HG03097 (cell line): ENCODE measurements around the gene C10orf120.

Experiments used
- ATAC-seq: cut with Tn5 transposase; IDR thresholded peaks from one replicate; pipeline ENCODE4 v1.9.1; 2021; ENCODE audit not compliant: unreplicated experiment, low FRiP score

The C10orf120 gene

DNA sequence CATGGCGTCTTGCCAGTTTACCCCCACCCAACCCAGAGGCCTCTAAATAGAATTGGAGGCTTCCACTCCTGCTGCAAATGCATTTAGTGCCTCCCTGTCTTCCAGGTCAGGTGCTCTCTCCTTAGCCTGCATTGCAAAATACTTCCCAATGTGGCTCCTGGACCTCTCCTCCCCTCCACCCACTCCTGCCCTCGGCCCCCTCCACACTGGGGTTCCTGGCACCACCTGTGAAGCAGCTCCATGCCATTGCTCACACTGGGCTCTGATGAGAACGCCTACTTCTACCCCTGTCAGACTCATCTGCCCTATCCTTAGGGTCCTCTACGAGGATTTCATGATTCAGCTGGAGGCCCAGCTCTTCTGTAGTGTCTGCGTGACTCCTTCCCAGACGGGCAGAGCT lies 37.4 kb downstream of the C10orf120 start:
- ATAC-seq: no peak

GRCh38 chr10:122660696-122661095 lies 39.0 kb downstream of the C10orf120 start:
- no peak for ATAC-seq

DNA sequence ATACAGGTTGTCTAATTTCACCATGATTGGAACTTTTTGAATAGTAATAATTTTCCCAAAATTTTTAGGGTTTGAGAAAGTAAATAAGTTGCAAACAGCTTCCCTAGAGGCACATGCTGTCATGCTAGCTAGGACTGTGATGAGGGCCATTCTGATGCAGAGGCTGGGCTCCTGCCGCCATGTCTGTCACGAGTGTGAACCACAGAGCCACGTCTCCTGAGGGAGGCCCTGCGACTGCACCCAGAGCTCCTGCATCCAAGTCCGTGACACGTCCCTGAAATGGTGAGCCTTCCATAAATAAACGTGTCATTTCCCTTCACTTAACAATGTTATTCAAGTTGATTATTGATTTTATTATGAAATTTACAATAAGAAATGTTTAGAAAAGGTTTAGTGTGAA lies 40.0 kb downstream of the C10orf120 start:
- ATAC-seq: no peak

DNA sequence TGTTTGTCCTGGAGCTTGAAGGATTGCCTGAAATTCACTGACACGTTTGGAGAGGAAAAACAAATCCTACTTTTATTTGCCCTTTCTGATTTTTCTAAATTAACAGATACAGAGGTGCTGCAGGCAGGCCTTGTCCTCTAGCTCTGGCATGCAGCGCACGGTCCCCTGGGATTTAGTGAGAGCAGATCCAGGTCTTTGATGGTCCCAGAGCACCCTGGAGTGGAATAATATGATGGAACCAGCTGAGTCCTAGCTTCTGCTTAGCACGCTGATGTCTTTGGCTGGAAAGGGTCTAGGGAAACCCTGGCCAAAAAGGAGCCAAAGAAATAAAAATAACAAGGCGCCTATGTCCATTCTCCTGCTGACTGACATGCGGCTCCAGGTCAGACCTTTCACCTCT lies 40.5 kb downstream of the C10orf120 start:
- no peak for ATAC-seq

- no peak for ATAC-seq
These were observed 41.1 kb downstream of the C10orf120 start for GRCh38 chr10:122658356-122659049.

- ATAC-seq: no peak
These were observed 41.9 kb downstream of the C10orf120 start for GRCh38 chr10:122657729-122658128.

DNA sequence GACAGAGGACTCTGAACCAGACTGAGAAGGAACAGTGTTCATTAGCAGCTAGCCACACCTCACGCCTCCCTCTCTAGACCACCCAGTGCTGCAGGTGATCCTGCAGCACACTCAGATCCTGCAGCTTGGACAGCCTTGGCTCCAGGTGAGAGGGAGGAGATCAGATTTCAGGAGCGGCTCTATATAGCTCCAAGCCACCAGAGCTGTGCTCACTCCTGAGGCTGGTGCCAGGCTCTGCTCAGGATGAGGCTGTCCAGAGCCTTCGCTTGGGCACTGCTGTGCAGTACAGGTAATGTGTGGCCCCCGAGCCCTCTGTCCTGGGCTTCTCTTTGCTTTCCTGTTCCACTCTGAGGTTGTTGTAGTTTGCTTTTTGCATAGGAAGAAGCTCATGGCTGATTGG lies 42.4 kb downstream of the C10orf120 start:
- ATAC-seq: no peak

GRCh38 chr10:122656741-122657140 lies 42.9 kb downstream of the C10orf120 start:
- ATAC-seq: no peak

- no peak for ATAC-seq
These were observed 43.3 kb downstream of the C10orf120 start for GRCh38 chr10:122656308-122656705.

DNA sequence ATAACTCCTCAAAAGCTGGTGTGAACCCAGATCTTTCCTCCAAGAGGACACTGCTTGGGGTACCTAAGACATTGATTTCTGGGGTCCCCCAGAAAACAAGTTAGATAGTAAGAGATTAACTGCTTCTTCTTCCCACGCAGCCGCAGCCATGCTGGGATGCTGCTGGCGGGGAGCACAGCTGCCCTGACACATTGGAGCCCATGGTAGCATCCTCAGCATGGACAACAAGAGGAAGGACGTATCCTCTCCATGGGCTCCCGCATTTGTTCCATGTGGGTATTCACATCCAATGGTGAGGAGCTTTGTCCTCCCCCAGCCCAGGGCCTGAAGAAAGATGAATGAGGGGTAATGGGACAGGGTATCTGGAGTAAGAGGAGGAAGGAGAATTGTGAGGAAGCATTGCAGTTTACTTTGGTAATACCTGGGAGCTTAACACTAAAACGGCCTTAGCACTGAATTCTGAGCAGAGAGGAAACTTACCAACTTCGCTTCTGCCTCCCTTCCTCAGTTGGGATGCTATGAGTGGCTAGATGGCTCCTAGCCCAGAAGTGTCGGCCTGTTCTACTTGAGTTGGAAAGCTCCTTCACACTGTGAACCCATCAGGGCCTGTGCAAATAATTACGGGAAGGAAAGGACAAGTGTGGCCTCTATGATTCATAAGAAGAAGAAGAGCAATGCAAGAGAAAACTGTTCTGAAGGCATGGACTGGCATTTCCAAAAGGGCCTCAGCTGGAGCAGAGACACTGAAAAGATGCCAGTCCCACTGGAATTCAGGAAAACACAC lies 43.9 kb downstream of the C10orf120 start:
- no peak for ATAC-seq

DNA sequence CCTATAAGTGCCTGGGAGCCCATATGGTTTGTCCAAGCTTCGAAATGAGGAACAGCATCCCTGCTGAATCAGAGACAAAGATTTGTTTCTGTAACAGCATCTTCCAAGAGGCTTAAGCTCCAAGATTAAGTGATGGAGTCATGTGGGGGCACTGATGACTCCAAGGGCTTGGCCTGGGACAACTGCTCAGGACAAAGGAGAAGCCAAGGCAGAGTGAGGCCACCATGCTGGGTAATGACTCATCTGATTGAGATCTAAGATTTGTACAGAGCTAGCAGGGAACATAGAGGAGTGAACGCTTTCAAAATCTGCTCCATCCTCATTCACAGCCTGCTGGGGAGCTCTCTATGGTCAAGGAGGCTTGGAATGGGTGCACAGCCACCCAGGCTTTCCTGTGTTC lies 49.3 kb downstream of the C10orf120 start:
- no peak for ATAC-seq

- no peak for ATAC-seq
These were observed 49.7 kb downstream of the C10orf120 start for GRCh38 chr10:122649903-122650302.

DNA sequence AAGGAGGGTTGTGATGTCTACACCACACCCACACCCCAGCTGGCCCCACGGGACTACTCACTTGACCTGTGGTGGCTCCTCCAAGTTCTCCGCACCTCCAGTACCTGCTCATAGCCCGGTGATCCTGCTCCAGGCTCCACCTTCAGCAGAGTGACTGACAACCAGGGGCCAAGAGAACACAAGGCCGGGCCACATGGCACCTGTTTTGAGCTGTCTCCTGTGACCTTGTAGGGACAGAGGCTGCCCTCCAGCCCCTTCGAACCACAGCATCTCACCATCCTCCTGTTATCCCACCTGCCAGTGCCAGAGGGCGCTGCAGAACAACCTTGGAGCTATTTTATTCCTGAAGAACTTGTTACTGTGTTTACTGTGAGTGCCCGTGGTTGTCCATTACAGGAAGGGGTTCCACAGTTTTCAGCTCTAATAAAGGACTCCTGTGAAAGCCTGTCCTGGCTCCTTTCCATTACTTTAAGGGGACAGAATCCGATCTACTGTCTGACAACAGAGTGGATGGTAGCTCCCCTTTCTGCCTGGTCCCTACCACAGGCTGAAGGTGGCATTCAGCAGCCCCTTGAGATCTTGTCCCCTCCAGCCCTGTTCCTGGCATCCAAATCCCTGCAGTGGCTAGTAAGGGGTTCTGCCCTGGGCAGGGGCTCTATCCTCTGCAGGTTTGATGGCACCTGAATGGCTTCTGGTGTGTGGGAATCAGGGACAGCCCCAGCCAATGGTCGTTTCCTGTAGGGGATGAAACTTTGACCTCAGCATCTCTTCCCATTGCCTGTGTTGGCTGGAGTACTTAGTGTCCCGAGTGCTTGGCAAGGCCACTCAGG lies 50.8 kb downstream of the C10orf120 start:
- no peak for ATAC-seq
